ENCODE data around the gene OR11G2.
"Not testable (repeated sequence)": the region's sequence is repeated elsewhere in the genome, so short reads cannot be mapped to it uniquely, and the experiment has no call there.

Gene OR11G2

DNA sequence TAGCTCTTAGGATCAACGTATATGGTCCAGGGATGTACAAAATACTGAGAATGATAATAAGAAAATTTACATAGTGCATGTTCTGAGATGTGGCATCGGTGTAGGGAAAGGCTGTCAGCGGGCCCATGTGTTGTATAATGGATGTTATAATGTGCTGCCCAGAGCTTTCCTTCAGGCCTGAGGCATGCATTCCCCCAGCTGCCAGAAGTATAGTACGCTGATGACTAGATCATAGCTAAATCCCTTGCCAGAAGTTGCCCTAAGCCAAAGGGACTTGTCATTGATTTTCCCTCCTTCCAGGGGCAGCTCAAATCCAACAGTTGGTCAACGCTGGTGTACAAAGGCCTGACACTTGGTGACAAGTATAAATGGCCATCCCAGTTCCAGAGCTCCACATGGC lies 6.5 kb upstream of the OR11G2 start:
- H3K79me1 ChIP-seq (ENCODE audit: low read length), result no peaks in the 10 kb centered on the region
- no peak overlapping the region for H3K56ac ChIP-seq (ENCODE audit: low read length)
- H2BK120ac ChIP-seq (ENCODE audit: low read depth, low read length), result no peak overlapping the region
- H4K8ac ChIP-seq (ENCODE audit: low read depth, low read length), result no peak overlapping the region
- H3K23ac ChIP-seq (ENCODE audit: low read length), result no peak overlapping the region
- H3K4me2 ChIP-seq (ENCODE audit: low read length), result no peak overlapping the region
- DNase-seq, result no peak
- no peaks in the 10 kb centered on the region for H3K4me1 ChIP-seq (ENCODE audit: control insufficient read depth, low read depth, low read length)
- no peak overlapping the region for H2BK15ac ChIP-seq (replicated peaks; ENCODE audit: low read depth)
- no peak overlapping the region for H4K5ac ChIP-seq (ENCODE audit: low read length)
- H2AK5ac ChIP-seq (ENCODE audit: low read length), result no peak overlapping the region
- no peak overlapping the region for H3K18ac ChIP-seq (ENCODE audit: low read length)
- peak overlapping the region; percentile 8 for H3K4me3 ChIP-seq (ENCODE audit: low read length)
- no peak overlapping the region for H3K4ac ChIP-seq (ENCODE audit: low read depth, low read length)
- H3K79me2 ChIP-seq (ENCODE audit: control insufficient read depth, insufficient read depth, low read length), result no peaks in the 10 kb centered on the region
- no peaks in the 10 kb centered on the region for H3K27me3 ChIP-seq (ENCODE audit: insufficient read depth, low read length, poor library complexity)
- no peak overlapping the region for H3K9ac ChIP-seq (ENCODE audit: low read length)
- WGBS (ENCODE audit: extremely low coverage, insufficient coverage, low lambda C conversion rate), result no CpG with 5 or more reads among the region's 5 CpGs
- no peak overlapping the region for H2BK5ac ChIP-seq (ENCODE audit: low read length)
- H3K27ac ChIP-seq (ENCODE audit: low read depth, low read length), result no peak overlapping the region
- H3K36me3 ChIP-seq (ENCODE audit: control insufficient read depth, insufficient read depth, low read length), result no peaks in the 10 kb centered on the region

DNA sequence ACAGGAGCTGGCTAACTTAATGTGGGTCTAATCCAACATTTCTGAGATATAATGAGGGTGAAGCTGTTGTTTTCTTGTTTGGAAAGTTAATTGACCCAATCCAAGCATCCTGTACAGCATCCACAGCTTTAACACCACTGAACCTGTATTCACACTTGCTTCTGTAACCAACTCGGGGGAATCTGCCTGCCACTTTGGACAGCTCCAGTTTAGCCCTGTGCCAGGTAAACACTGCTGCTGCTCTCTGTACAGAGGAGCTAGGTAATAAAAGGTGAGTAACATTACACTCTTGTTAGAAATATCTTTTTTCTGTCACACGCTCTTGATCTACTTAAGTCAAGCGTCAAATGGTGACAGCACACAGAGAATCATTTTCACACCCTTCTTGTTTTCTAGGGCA lies 700 bp downstream of the OR11G2 start:
- Histone ChIP-seq H3K36me3 (ENCODE audit: control insufficient read depth, insufficient read depth, low read length) (no peaks in the 10 kb centered on the region), H2AK5ac (ENCODE audit: low read length) (no peak overlapping the region), H2BK120ac (ENCODE audit: low read depth, low read length) (no peak overlapping the region), H2BK5ac (ENCODE audit: low read length) (no peak overlapping the region), H3K79me2 (ENCODE audit: control insufficient read depth, insufficient read depth, low read length) (no peaks in the 10 kb centered on the region), H3K9ac (ENCODE audit: low read length) (no peak overlapping the region), H3K4me2 (ENCODE audit: low read length) (no peak overlapping the region), H3K56ac (ENCODE audit: low read length) (no peak overlapping the region), H3K4me1 (ENCODE audit: control insufficient read depth, low read depth, low read length) (no peaks in the 10 kb centered on the region), H3K4me3 (ENCODE audit: low read length) (no peak overlapping the region), H3K27me3 (ENCODE audit: insufficient read depth, low read length, poor library complexity) (no peaks in the 10 kb centered on the region), H3K79me1 (ENCODE audit: low read length) (no peaks in the 10 kb centered on the region), H4K8ac (ENCODE audit: low read depth, low read length) (no peak overlapping the region), H2BK15ac (replicated peaks; ENCODE audit: low read depth) (no peak overlapping the region), H3K18ac (ENCODE audit: low read length) (no peak overlapping the region), H3K23ac (ENCODE audit: low read length) (no peak overlapping the region), H4K5ac (ENCODE audit: low read length) (no peak overlapping the region), H3K4ac (ENCODE audit: low read depth, low read length) (no peak overlapping the region), H3K27ac (ENCODE audit: low read depth, low read length) (no peak overlapping the region)
- WGBS (ENCODE audit: extremely low coverage, insufficient coverage, low lambda C conversion rate), result no CpG with 5 or more reads among the region's 3 CpGs
- DNase-seq, result no peak

DNA sequence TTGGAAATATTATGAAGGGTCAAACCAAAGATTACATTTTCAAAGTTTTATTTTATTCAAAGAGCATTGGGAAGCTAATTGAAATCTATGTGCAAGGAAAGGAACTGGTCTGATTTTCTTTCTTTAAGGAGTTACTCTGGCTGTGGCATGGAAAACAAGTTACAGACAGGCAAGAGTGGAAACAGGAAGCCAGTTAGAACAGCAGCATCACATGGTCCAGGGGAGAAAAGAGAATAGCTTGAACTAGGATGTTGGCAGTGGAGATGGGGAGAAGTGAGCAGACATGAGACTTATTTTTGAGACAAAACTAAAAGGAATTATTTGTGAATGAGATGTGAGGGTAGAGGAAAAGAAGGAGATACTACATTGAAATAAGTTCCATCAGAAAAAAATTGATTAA lies 3.4 kb downstream of the OR11G2 start:
- Histone ChIP-seq H2BK15ac (replicated peaks; ENCODE audit: low read depth) (no peak overlapping the region), H4K5ac (ENCODE audit: low read length) (no peak overlapping the region), H3K4me1 (ENCODE audit: control insufficient read depth, low read depth, low read length) (no peaks in the 10 kb centered on the region), H3K23ac (ENCODE audit: low read length) (no peak overlapping the region), H3K79me2 (ENCODE audit: control insufficient read depth, insufficient read depth, low read length) (no peaks in the 10 kb centered on the region), H3K36me3 (ENCODE audit: control insufficient read depth, insufficient read depth, low read length) (no peaks in the 10 kb centered on the region), H2BK120ac (ENCODE audit: low read depth, low read length) (no peak overlapping the region), H3K4me2 (ENCODE audit: low read length) (no peak overlapping the region), H3K4ac (ENCODE audit: low read depth, low read length) (no peak overlapping the region), H3K9ac (ENCODE audit: low read length) (no peak overlapping the region), H3K4me3 (ENCODE audit: low read length) (no peak overlapping the region), H3K27ac (ENCODE audit: low read depth, low read length) (no peak overlapping the region), H4K8ac (ENCODE audit: low read depth, low read length) (no peak overlapping the region), H3K56ac (ENCODE audit: low read length) (no peak overlapping the region), H3K27me3 (ENCODE audit: insufficient read depth, low read length, poor library complexity) (no peaks in the 10 kb centered on the region), H2BK5ac (ENCODE audit: low read length) (no peak overlapping the region), H3K79me1 (ENCODE audit: low read length) (no peaks in the 10 kb centered on the region), H2AK5ac (ENCODE audit: low read length) (no peak overlapping the region), H3K18ac (ENCODE audit: low read length) (no peak overlapping the region)
- no peak for DNase-seq

DNA sequence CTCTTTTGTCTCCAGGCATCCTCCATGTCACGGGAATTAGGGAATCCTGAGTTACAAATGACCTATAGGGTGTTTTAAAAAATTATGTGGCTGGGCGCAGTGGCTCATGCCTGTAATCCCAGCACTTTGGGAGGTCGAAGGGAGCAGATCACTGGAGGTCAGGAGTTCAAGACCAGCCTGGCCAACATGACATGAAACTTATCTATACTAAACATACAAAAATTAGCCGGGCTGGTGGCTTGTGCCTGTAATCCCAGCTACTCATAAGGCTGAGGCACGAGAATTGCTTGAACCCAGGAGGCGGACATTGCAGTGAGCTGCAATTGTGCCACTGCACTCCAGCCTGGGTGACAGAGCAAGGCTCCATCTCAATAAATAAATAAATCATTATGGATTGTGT lies 4.5 kb downstream of the OR11G2 start:
- not testable (repeated sequence) for H3K18ac ChIP-seq (ENCODE audit: low read length); H3K36me3 ChIP-seq (ENCODE audit: control insufficient read depth, insufficient read depth, low read length); H2BK5ac ChIP-seq (ENCODE audit: low read length); H3K9ac ChIP-seq (ENCODE audit: low read length); H2AK5ac ChIP-seq (ENCODE audit: low read length); H3K27me3 ChIP-seq (ENCODE audit: insufficient read depth, low read length, poor library complexity); H3K23ac ChIP-seq (ENCODE audit: low read length); H3K56ac ChIP-seq (ENCODE audit: low read length); H3K4me1 ChIP-seq (ENCODE audit: control insufficient read depth, low read depth, low read length); H3K27ac ChIP-seq (ENCODE audit: low read depth, low read length); H2BK120ac ChIP-seq (ENCODE audit: low read depth, low read length); H4K5ac ChIP-seq (ENCODE audit: low read length); H3K4me2 ChIP-seq (ENCODE audit: low read length); H2BK15ac ChIP-seq (replicated peaks; ENCODE audit: low read depth); H3K4me3 ChIP-seq (ENCODE audit: low read length); H3K79me2 ChIP-seq (ENCODE audit: control insufficient read depth, insufficient read depth, low read length); H4K8ac ChIP-seq (ENCODE audit: low read depth, low read length); DNase-seq; H3K79me1 ChIP-seq (ENCODE audit: low read length); H3K4ac ChIP-seq (ENCODE audit: low read depth, low read length)
- no CpG with 5 or more reads among the region's 6 CpGs for WGBS (ENCODE audit: extremely low coverage, insufficient coverage, low lambda C conversion rate)

DNA sequence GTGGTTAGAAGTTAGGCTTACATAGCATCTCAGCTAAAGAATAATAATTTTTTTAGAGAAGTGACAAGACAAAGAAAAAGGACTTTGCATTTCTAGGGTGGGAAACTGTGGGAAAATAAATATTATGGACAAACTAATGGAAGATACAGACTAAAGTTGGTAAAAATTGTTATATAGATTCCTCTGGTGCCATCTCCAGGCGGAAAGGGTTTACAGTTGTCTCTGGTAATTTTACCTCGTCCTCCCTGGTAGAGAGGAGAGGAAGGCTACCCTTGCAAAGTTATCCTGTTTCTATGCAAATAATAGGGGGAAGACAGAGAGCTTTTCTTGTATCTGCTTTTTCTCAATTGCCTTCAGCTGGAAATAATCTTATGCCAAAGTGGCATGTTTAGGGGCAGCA lies 5.2 kb downstream of the OR11G2 start:
- Histone ChIP-seq H3K79me1 (ENCODE audit: low read length) (no peaks in the 10 kb centered on the region), H2AK5ac (ENCODE audit: low read length) (no peak overlapping the region), H3K9ac (ENCODE audit: low read length) (no peak overlapping the region), H3K18ac (ENCODE audit: low read length) (no peak overlapping the region), H2BK5ac (ENCODE audit: low read length) (no peak overlapping the region), H3K23ac (ENCODE audit: low read length) (no peak overlapping the region), H3K27me3 (ENCODE audit: insufficient read depth, low read length, poor library complexity) (no peaks in the 10 kb centered on the region), H3K56ac (ENCODE audit: low read length) (no peak overlapping the region), H3K4me1 (ENCODE audit: control insufficient read depth, low read depth, low read length) (no peaks in the 10 kb centered on the region), H4K8ac (ENCODE audit: low read depth, low read length) (no peak overlapping the region), H4K5ac (ENCODE audit: low read length) (no peak overlapping the region), H3K27ac (ENCODE audit: low read depth, low read length) (no peak overlapping the region), H3K4me2 (ENCODE audit: low read length) (no peak overlapping the region), H2BK15ac (replicated peaks; ENCODE audit: low read depth) (no peak overlapping the region), H3K36me3 (ENCODE audit: control insufficient read depth, insufficient read depth, low read length) (no peaks in the 10 kb centered on the region), H3K4me3 (ENCODE audit: low read length) (no peak overlapping the region), H3K4ac (ENCODE audit: low read depth, low read length) (no peak overlapping the region), H2BK120ac (ENCODE audit: low read depth, low read length) (no peak overlapping the region), H3K79me2 (ENCODE audit: control insufficient read depth, insufficient read depth, low read length) (no peaks in the 10 kb centered on the region)
- no peak for DNase-seq
- WGBS (ENCODE audit: extremely low coverage, insufficient coverage, low lambda C conversion rate), result no CpG with 5 or more reads among the region's 2 CpGs

DNA sequence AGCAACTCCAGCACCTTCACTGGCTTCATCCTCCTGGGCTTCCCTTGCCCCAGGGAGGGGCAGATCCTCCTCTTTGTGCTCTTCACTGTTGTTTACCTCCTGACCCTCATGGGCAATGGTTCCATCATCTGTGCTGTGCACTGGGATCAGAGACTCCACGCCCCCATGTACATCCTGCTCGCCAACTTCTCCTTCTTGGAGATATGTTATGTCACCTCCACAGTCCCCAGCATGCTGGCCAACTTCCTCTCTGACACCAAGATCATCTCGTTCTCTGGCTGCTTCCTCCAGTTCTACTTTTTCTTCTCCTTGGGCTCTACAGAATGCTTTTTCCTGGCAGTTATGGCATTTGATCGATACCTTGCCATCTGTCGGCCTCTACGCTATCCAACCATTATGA lies 6.8 kb downstream of the OR11G2 start:
- H3K36me3 ChIP-seq (ENCODE audit: control insufficient read depth, insufficient read depth, low read length), result no peaks in the 10 kb centered on the region
- no peak overlapping the region for H3K4ac ChIP-seq (ENCODE audit: low read depth, low read length)
- no peak overlapping the region for H3K18ac ChIP-seq (ENCODE audit: low read length)
- H3K27me3 ChIP-seq (ENCODE audit: insufficient read depth, low read length, poor library complexity), result no peaks in the 10 kb centered on the region
- WGBS (ENCODE audit: extremely low coverage, insufficient coverage, low lambda C conversion rate), result no CpG with 5 or more reads among the region's 6 CpGs
- no peak overlapping the region for H2BK5ac ChIP-seq (ENCODE audit: low read length)
- no peak overlapping the region for H2AK5ac ChIP-seq (ENCODE audit: low read length)
- no peak for DNase-seq
- no peaks in the 10 kb centered on the region for H3K4me1 ChIP-seq (ENCODE audit: control insufficient read depth, low read depth, low read length)
- no peak overlapping the region for H3K56ac ChIP-seq (ENCODE audit: low read length)
- no peak overlapping the region for H3K27ac ChIP-seq (ENCODE audit: low read depth, low read length)
- H2BK15ac ChIP-seq (replicated peaks; ENCODE audit: low read depth), result no peak overlapping the region
- no peak overlapping the region for H2BK120ac ChIP-seq (ENCODE audit: low read depth, low read length)
- no peak overlapping the region for H3K4me3 ChIP-seq (ENCODE audit: low read length)
- no peaks in the 10 kb centered on the region for H3K79me2 ChIP-seq (ENCODE audit: control insufficient read depth, insufficient read depth, low read length)
- no peaks in the 10 kb centered on the region for H3K79me1 ChIP-seq (ENCODE audit: low read length)
- H4K8ac ChIP-seq (ENCODE audit: low read depth, low read length), result no peak overlapping the region
- no peak overlapping the region for H3K4me2 ChIP-seq (ENCODE audit: low read length)
- no peak overlapping the region for H3K9ac ChIP-seq (ENCODE audit: low read length)
- H3K23ac ChIP-seq (ENCODE audit: low read length), result no peak overlapping the region
- no peak overlapping the region for H4K5ac ChIP-seq (ENCODE audit: low read length)
